Endodermal cell (in vitro differentiated cells): ENCODE measurements around the gene SPINK14. TPM values are rescaled to one million over a fixed set of nuclear protein-coding genes. Genes with fewer than 3 reads are reported as not detected.
A peak's percentile ranks its signal among the peaks of the same experiment; 100 is the strongest.

ENCODE experiments used
- DNase-seq: peaks from one replicate; pipeline ENCODE4 v3.0.0-alpha.2; 2017
- H3K27ac ChIP-seq: 2 replicates; pipeline ENCODE4 v1.5.1; 2013; ENCODE audit warnings: mild to moderate bottlenecking, low read depth, low read length, moderate library complexity
- H3K27me3 ChIP-seq: 2 replicates; pipeline ENCODE4 v1.6.1; 2013; ENCODE audit warnings: mild to moderate bottlenecking, low read length, moderate library complexity; ENCODE audit not compliant: insufficient read depth, control insufficient read depth, poor library complexity, severe bottlenecking
- H3K36me3 ChIP-seq: 2 replicates; pipeline ENCODE4 v1.7.0; 2013; ENCODE audit warnings: mild to moderate bottlenecking, low read length, moderate library complexity; ENCODE audit not compliant: control insufficient read depth, insufficient read depth
- H3K4me1 ChIP-seq: one replicate; pipeline ENCODE4 v1.7.0; 2013; ENCODE audit warnings: low read length; ENCODE audit not compliant: control insufficient read depth, insufficient read depth
- H3K4me3 ChIP-seq: 2 replicates; pipeline ENCODE4 v1.5.1; 2013; ENCODE audit warnings: mild to moderate bottlenecking, low read length, moderate library complexity
- H3K9ac ChIP-seq: 2 replicates; pipeline ENCODE4 v1.6.1; 2013; ENCODE audit warnings: mild to moderate bottlenecking, low read length, moderate library complexity; ENCODE audit not compliant: poor library complexity, severe bottlenecking; ENCODE audit errors: extremely low read depth
- H3K9me3 ChIP-seq: 2 replicates; pipeline ENCODE4 v1.6.1; 2013; ENCODE audit warnings: mild to moderate bottlenecking, low read length, moderate library complexity; ENCODE audit not compliant: control insufficient read depth
- H3K27ac Mint-ChIP-seq: 2 replicates; pipeline ENCODE4 v1.8.0; 2020; ENCODE audit warnings: mixed read lengths
- H3K27me3 Mint-ChIP-seq: 2 replicates; pipeline ENCODE4 v1.8.0; 2021; ENCODE audit warnings: mild to moderate bottlenecking, mixed read lengths; ENCODE audit not compliant: insufficient read depth
- H3K36me3 Mint-ChIP-seq: 2 replicates; pipeline ENCODE4 v1.8.0; 2020; ENCODE audit warnings: low read depth, mixed read lengths
- H3K4me1 Mint-ChIP-seq: 2 replicates; pipeline ENCODE4 v1.8.0; 2020; ENCODE audit warnings: mixed read lengths
- H3K4me3 Mint-ChIP-seq: 2 replicates; pipeline ENCODE4 v1.8.0; 2020; ENCODE audit warnings: mild to moderate bottlenecking, moderate library complexity, mixed read lengths
- H3K9me3 Mint-ChIP-seq: 2 replicates; pipeline ENCODE4 v1.8.0; 2020; ENCODE audit warnings: mild to moderate bottlenecking, mixed read lengths
- CTCF ChIP-seq: fragments of 200-600 bp; sonication (generic); conservative IDR thresholded peaks from 2 replicates; pipeline ENCODE4 v1.5.0; 2021; ENCODE audit warnings: antibody characterized with exemption, mild to moderate bottlenecking
- WGBS, 2 experiments: methylation state at CpG; one replicate each; pipeline versions ENCODE4 v1.1.5 to v1.1.7; 2013; ENCODE audit warnings: missing lambda C conversion rate in 2 of 2, mixed read lengths in 1 of 2; ENCODE audit not compliant: insufficient coverage in 1 of 2, insufficient read length in 1 of 2; 5-methylcytosine and 5-hydroxymethylcytosine counted together
- total RNA-seq, 2 donors: library from RNA; stranded (reverse); fragmentation: NEBNext Ultra II Directional in 1 of 2; extraction: Animal tissue kit (Norgen Biotek cat#: 25700) in 1 of 2; gene quantifications; 2 replicates in 1 of 2; 3 replicates in 1 of 2; pipeline ENCODE4 v1.2.1, GENCODE V29; 2021

Gene SPINK14
- total RNA-seq, 2 donors from 2014 or later: not detected

- H3K36me3 ChIP-seq: no peaks in the 10 kb centered on the region
- no peak overlapping the region for H3K27ac Mint-ChIP-seq
- DNase-seq: no peak
Measured at GRCh38 chr5:148179234-148179824, 11.0 kb downstream of the SPINK14 start.

GRCh38 chr5:148186248-148187003 lies 18.1 kb downstream of the SPINK14 start:
- H3K36me3 ChIP-seq: no peaks in the 10 kb centered on the region
- no peak overlapping the region for H3K9ac ChIP-seq
- no peaks in the 10 kb centered on the region for H3K9me3 Mint-ChIP-seq
- no peaks in the 10 kb centered on the region for H3K4me1 Mint-ChIP-seq
- H3K4me3 ChIP-seq: no peak overlapping the region
- no peak for DNase-seq
- no peak for TF ChIP-seq CTCF
- no peak overlapping the region for H3K27ac ChIP-seq
- H3K4me1 ChIP-seq: no peaks in the 10 kb centered on the region
- no peaks in the 10 kb centered on the region for H3K36me3 Mint-ChIP-seq
- no peak overlapping the region for H3K27ac Mint-ChIP-seq
- H3K27me3 ChIP-seq: no peaks in the 10 kb centered on the region
- H3K9me3 ChIP-seq: no peaks in the 10 kb centered on the region
- no peak overlapping the region for H3K4me3 Mint-ChIP-seq
- no peaks in the 10 kb centered on the region for H3K27me3 Mint-ChIP-seq
- WGBS, 2 experiments: 80 to 92% methylated on average over 1 to 2 of the region's 3 CpGs

More at GRCh38 chr5:148179234-148179824, 11.0 kb downstream of the SPINK14 start:
- TF ChIP-seq CTCF: peak; percentile 89
- Mint-ChIP-seq H3K9me3 (no peaks in the 10 kb centered on the region), H3K27me3 (peaks cover 5% of the 10 kb centered on the region), H3K4me3 (no peak overlapping the region), H3K36me3 (no peaks in the 10 kb centered on the region), H3K4me1 (peaks cover 12% of the 10 kb centered on the region)
- no peak overlapping the region for H3K9ac ChIP-seq
- H3K27me3 ChIP-seq: no peaks in the 10 kb centered on the region
- no peaks in the 10 kb centered on the region for H3K9me3 ChIP-seq
- H3K4me1 ChIP-seq: peaks cover 3% of the 10 kb centered on the region
- no peak overlapping the region for H3K4me3 ChIP-seq
- WGBS, 2 experiments: 67 to 91% methylated on average over 1 to 2 of the region's 3 CpGs
- no peak overlapping the region for H3K27ac ChIP-seq

GRCh38 chr5:148191010-148191409 lies 22.7 kb downstream of the SPINK14 start:
- Mint-ChIP-seq H3K27me3 (no peaks in the 10 kb centered on the region), H3K27ac (no peak overlapping the region), H3K4me3 (no peak overlapping the region), H3K4me1 (peaks cover under 1% of the 10 kb centered on the region), H3K36me3 (no peaks in the 10 kb centered on the region), H3K9me3 (no peaks in the 10 kb centered on the region)
- no peak overlapping the region for H3K9ac ChIP-seq
- no peak for TF ChIP-seq CTCF
- no peak for DNase-seq
- no peaks in the 10 kb centered on the region for H3K27me3 ChIP-seq
- WGBS, 2 experiments: 76% methylated on average over 1 of the region's 1 CpG; no CpG with 5 or more reads in 1 of the 2 experiments
- H3K36me3 ChIP-seq: no peaks in the 10 kb centered on the region
- H3K27ac ChIP-seq: no peak overlapping the region
- H3K4me1 ChIP-seq: no peaks in the 10 kb centered on the region
- H3K4me3 ChIP-seq: no peak overlapping the region
- no peaks in the 10 kb centered on the region for H3K9me3 ChIP-seq
